Esophagus mucosa (tissue), 1 donor: ENCODE data around the gene POU5F1. TPM values are rescaled to one million over a fixed set of nuclear protein-coding genes. Genes with fewer than 3 reads are reported as not detected.
"Not testable (repeated sequence)": the region's sequence is repeated elsewhere in the genome, so short reads cannot be mapped to it uniquely, and the experiment has no call there.

Source experiments
- ATAC-seq: fragments of 200-7000 bp; cut with Tn5 transposase; one replicate; pipeline ENCODE4 v1.9.1; 2020
- total RNA-seq: library from RNA; stranded (reverse); gene quantifications from one replicate; pipeline ENCODE4 v1.2.4, GENCODE V29; 2023
- donor health status: DM: yes; HTN: yes; CAD: no.

POU5F1 gene
- total RNA-seq, 1 donor from 2014 or later = 0.40 TPM

- no peak for ATAC-seq
Measured at GRCh38 chr6:31190488-31190887, 20.0 kb upstream of the POU5F1 start.

- ATAC-seq = not testable (repeated sequence)
Measured at GRCh38 chr6:31189223-31189622, 18.7 kb upstream of the POU5F1 start.

- no peak for ATAC-seq
Measured at GRCh38 chr6:31187780-31188194, 17.3 kb upstream of the POU5F1 start.

GRCh38 chr6:31186052-31186734, 15.7 kb upstream of the POU5F1 start:
- ATAC-seq = peak; percentile 22

GRCh38 chr6:31185695-31186051, 15.2 kb upstream of the POU5F1 start:
- ATAC-seq = not testable (repeated sequence)

GRCh38 chr6:31183859-31184258, 13.4 kb upstream of the POU5F1 start:
- ATAC-seq = not testable (repeated sequence)

GRCh38 chr6:31183287-31183686, 12.8 kb upstream of the POU5F1 start:
- not testable (repeated sequence) for ATAC-seq

GRCh38 chr6:31180500-31180899, 10.0 kb upstream of the POU5F1 start:
- peak; percentile 81 for ATAC-seq

GRCh38 chr6:31179896-31180295, 9.4 kb upstream of the POU5F1 start:
- no peak for ATAC-seq

- no peak for ATAC-seq
Measured at GRCh38 chr6:31179042-31179386, 8.5 kb upstream of the POU5F1 start.

GRCh38 chr6:31178143-31179041, 7.9 kb upstream of the POU5F1 start:
- ATAC-seq = no peak

GRCh38 chr6:31175971-31176370, 5.5 kb upstream of the POU5F1 start:
- no peak for ATAC-seq

- no peak for ATAC-seq
Measured at GRCh38 chr6:31174378-31174777, 3.9 kb upstream of the POU5F1 start.

GRCh38 chr6:31173406-31173805, 2.9 kb upstream of the POU5F1 start:
- ATAC-seq = no peak

GRCh38 chr6:31172973-31173384, 2.5 kb upstream of the POU5F1 start:
- no peak for ATAC-seq

- ATAC-seq = no peak
Measured at GRCh38 chr6:31171931-31172905, 1.7 kb upstream of the POU5F1 start.

- no peak for ATAC-seq
Measured at GRCh38 chr6:31170987-31171671, 647 bp upstream of the POU5F1 start.

GRCh38 chr6:31169858-31170599, 453 bp downstream of the POU5F1 start:
- peak; percentile 6 for ATAC-seq

GRCh38 chr6:31169123-31169857, 1.2 kb downstream of the POU5F1 start:
- peak; percentile 17 for ATAC-seq

- no peak for ATAC-seq
Measured at GRCh38 chr6:31168606-31169005, 1.9 kb downstream of the POU5F1 start.

- ATAC-seq = no peak
Measured at GRCh38 chr6:31165986-31166385, 4.5 kb downstream of the POU5F1 start.
